Measurements from ENCODE around the gene DVL3.

DNA sequence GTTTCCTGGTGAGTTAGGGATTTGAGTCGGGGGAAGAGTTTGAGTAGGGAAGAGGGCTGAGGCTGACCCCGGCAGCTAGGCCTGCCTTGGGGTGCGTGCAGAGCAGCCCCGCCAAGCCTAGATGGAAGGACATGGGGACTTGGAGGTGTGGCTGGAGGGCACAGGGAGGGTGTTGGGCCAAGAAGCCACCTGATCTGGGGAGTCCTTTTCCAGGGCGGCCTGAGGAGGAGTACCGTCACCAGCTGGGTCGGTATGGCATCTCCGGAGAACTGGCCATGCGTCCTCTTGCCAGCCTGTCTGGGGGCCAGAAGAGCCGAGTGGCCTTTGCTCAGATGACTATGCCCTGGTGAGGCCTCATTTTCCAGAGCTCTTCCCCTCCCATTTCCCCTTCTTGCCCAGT lies 37.7 kb downstream of the DVL3 start:
- TF ChIP-seq, protein P1, sequence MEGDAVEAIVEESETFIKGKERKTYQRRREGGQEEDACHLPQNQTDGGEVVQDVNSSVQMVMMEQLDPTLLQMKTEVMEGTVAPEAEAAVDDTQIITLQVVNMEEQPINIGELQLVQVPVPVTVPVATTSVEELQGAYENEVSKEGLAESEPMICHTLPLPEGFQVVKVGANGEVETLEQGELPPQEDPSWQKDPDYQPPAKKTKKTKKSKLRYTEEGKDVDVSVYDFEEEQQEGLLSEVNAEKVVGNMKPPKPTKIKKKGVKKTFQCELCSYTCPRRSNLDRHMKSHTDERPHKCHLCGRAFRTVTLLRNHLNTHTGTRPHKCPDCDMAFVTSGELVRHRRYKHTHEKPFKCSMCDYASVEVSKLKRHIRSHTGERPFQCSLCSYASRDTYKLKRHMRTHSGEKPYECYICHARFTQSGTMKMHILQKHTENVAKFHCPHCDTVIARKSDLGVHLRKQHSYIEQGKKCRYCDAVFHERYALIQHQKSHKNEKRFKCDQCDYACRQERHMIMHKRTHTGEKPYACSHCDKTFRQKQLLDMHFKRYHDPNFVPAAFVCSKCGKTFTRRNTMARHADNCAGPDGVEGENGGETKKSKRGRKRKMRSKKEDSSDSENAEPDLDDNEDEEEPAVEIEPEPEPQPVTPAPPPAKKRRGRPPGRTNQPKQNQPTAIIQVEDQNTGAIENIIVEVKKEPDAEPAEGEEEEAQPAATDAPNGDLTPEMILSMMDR (IDR thresholded peaks at IDR 0.05; ENCODE audit: poor library complexity, severe bottlenecking): no peak
- TF ChIP-seq, protein P2, sequence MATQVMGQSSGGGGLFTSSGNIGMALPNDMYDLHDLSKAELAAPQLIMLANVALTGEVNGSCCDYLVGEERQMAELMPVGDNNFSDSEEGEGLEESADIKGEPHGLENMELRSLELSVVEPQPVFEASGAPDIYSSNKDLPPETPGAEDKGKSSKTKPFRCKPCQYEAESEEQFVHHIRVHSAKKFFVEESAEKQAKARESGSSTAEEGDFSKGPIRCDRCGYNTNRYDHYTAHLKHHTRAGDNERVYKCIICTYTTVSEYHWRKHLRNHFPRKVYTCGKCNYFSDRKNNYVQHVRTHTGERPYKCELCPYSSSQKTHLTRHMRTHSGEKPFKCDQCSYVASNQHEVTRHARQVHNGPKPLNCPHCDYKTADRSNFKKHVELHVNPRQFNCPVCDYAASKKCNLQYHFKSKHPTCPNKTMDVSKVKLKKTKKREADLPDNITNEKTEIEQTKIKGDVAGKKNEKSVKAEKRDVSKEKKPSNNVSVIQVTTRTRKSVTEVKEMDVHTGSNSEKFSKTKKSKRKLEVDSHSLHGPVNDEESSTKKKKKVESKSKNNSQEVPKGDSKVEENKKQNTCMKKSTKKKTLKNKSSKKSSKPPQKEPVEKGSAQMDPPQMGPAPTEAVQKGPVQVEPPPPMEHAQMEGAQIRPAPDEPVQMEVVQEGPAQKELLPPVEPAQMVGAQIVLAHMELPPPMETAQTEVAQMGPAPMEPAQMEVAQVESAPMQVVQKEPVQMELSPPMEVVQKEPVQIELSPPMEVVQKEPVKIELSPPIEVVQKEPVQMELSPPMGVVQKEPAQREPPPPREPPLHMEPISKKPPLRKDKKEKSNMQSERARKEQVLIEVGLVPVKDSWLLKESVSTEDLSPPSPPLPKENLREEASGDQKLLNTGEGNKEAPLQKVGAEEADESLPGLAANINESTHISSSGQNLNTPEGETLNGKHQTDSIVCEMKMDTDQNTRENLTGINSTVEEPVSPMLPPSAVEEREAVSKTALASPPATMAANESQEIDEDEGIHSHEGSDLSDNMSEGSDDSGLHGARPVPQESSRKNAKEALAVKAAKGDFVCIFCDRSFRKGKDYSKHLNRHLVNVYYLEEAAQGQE (IDR thresholded peaks at IDR 0.05; ENCODE audit: borderline replicate concordance): no peak
- TF ChIP-seq MXI1 (conservative IDR thresholded peaks at IDR 0.05; ENCODE audit: poor library complexity, severe bottlenecking) (no peak), EZH2 (IDR thresholded peaks at IDR 0.05; ENCODE audit: borderline replicate concordance, insufficient read depth, low read length, poor library complexity, severe bottlenecking) (no peak), POLR2AphosphoS5 (IDR thresholded peaks at IDR 0.05) (no peak)

All from neural cell (in vitro differentiated cells).